ENCODE measurements around the gene GABPB1.
"Not testable (repeated sequence)": the region's sequence is repeated elsewhere in the genome, so short reads cannot be mapped to it uniquely, and the experiment has no call there.

GABPB1 gene

GRCh38 chr15:50354838-50355618 is at the start of gene GABPB1:
Gene GABPB1 (minus strand): TSS chr15:50355198. CDS start chr15:50309798, 45,400 bp downstream.
- DNase-seq: peak; percentile 84

GRCh38 chr15:50391561-50391960 is 36.6 kb upstream of the GABPB1 start:
- not testable (repeated sequence) for DNase-seq

- DNase-seq: no peak
Measured at GRCh38 chr15:50390554-50391264, 35.7 kb upstream of the GABPB1 start.

- not testable (repeated sequence) for DNase-seq
Measured at GRCh38 chr15:50382408-50382807, 27.4 kb upstream of the GABPB1 start.

- DNase-seq: no peak
Measured at GRCh38 chr15:50381438-50381837, 26.4 kb upstream of the GABPB1 start.

- no peak for DNase-seq
Measured at GRCh38 chr15:50380089-50380488, 25.1 kb upstream of the GABPB1 start.

- DNase-seq: not testable (repeated sequence)
Measured at GRCh38 chr15:50379413-50379812, 24.4 kb upstream of the GABPB1 start.

GRCh38 chr15:50378776-50379175 is 23.8 kb upstream of the GABPB1 start:
- no peak for DNase-seq

- no peak for DNase-seq
Measured at GRCh38 chr15:50377867-50378751, 23.1 kb upstream of the GABPB1 start.

- DNase-seq: not testable (repeated sequence)
Measured at GRCh38 chr15:50369564-50369963, 14.6 kb upstream of the GABPB1 start.

- DNase-seq: no peak
Measured at GRCh38 chr15:50365971-50366370, 11.0 kb upstream of the GABPB1 start.

GRCh38 chr15:50365570-50365969 is 10.6 kb upstream of the GABPB1 start:
- no peak for DNase-seq

- no peak for DNase-seq
Measured at GRCh38 chr15:50363612-50364011, 8.6 kb upstream of the GABPB1 start.

GRCh38 chr15:50361756-50362155 is 6.8 kb upstream of the GABPB1 start:
- DNase-seq: no peak

- DNase-seq: no peak
Measured at GRCh38 chr15:50358845-50359244, 3.8 kb upstream of the GABPB1 start.

GRCh38 chr15:50355980-50356379 is 982 bp upstream of the GABPB1 start:
- DNase-seq: no peak

GRCh38 chr15:50355619-50355905 is 564 bp upstream of the GABPB1 start:
- DNase-seq: no peak

GRCh38 chr15:50353975-50354837 is 792 bp downstream of the GABPB1 start:
- peak; percentile 57 for DNase-seq

- no peak for DNase-seq
Measured at GRCh38 chr15:50353251-50353974, 1.6 kb downstream of the GABPB1 start.

GRCh38 chr15:50350621-50351020 is 4.4 kb downstream of the GABPB1 start:
- no peak for DNase-seq

- no peak for DNase-seq
Measured at GRCh38 chr15:50345298-50345697, 9.7 kb downstream of the GABPB1 start.

- no peak for DNase-seq
Measured at GRCh38 chr15:50344006-50344464, 11.0 kb downstream of the GABPB1 start.
